Endometrium (tissue), 2 donors: ENCODE measurements around the gene KRTAP5-2.
"Not testable (repeated sequence)": the region's sequence is repeated elsewhere in the genome, so short reads cannot be mapped to it uniquely, and the experiment has no call there.

Experiments
- FAIRE-seq: peaks from 2 replicates; lab custom pipeline; 2012; peaks lifted over from hg19 to GRCh38; lab: Jason Lieb, UNC
- donor health status: control.
- donor health status: control.

The KRTAP5-2 gene

DNA sequence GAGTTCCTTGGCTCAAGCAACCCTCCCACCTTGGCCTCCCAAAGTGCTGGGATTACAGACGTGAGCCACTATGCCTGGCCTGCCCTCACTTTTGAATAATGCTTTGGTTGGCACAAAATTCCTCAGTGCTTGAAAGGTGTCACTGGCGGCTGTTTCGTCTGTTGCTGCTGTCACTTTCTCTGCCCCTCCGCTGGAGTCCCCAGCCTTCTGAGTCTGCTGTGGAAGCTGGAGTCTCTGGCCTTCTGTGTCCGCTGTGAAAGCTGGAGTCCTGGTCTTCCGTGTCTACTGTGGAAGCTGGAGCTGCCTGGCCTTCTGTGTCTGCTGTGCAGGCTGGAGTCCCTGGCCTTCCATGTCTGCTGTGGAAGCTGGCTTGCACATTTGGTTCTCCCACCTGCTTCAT is 8.1 kb downstream of the KRTAP5-2 start:
- no peak for FAIRE-seq

DNA sequence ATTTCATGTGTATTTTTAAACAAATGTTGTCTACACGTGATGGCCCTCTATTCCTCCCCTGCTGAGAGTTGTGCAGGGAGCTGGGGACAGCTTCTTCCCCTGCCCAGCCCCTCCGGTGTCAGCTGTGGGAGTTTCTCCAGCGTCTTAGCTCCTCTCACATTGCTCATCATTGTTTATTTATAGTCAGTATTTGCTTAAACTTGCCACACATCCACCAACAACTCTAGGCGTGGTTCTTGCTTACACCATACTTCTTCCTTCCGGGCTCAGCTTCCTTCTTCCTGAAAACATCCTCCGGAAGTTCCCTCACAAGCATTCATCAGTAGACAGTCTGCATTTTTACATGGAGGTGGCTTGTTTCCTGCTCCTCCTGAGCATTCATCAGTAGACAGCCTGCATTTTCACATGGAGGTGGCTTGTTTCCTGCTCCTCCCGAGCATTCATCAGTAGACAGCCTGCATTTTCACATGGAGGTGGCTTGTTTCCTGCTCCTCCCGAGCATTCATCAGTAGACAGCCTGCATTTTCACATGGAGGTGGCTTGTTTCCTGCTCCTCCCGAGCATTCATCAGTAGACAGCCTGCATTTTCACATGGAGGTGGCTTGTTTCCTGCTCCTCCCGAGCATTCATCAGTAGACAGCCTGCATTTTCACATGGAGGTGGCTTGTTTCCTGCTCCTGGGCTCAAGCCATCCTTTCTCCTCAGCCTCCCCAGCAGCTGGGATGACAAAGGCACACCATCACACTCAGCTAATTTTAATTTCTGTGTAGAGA is 8.7 kb downstream of the KRTAP5-2 start:
- FAIRE-seq: not testable (repeated sequence)

DNA sequence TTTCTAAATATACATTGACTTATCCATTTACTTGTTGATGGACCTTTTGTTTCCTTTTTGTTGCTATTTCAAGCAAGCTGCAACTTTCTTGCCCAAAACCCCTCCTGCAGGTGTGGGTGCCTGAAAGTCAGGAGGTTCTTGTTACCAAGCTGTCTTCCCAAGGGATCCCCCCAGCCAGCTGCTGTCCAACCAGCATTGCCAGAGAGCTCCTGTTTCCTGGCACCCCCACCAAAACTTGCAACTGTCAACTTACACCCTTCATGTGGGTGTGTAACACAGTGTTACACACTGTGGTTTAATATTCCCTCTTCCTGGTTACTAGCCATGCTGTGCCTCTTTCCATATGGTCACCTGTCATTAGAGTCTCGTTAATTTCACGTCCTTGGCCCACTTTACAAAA is 11.4 kb downstream of the KRTAP5-2 start:
- no peak for FAIRE-seq

GRCh38 chr11:1584661-1585370 is 13.3 kb downstream of the KRTAP5-2 start, which contains the start of gene KRTAP5-1:
TSS of gene KRTAP5-1 (minus strand) at chr11:1585283. CDS start at chr11:1585249, 34 bp downstream.
- FAIRE-seq: not testable (repeated sequence)

DNA sequence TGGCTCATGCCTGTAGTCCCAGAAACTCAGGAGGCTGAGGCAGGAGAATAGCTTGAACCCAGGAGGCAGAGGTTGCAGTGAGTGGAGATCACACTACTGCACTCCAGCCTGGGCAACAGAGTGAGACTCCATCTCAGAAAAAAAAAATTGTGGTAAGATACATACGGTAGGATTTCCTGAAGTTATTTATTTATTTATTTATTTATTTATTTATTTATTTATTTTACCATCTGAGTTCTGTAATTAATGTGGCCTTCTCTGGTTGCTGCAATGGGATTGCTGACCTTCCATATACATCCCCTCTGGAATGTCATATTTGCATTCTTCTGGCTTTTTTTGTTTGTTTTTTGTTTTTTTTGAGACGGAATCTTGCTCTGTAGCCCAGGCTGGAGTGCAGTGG is 15.2 kb downstream of the KRTAP5-2 start:
- FAIRE-seq: not testable (repeated sequence)

- FAIRE-seq: no peak
Observed at GRCh38 chr11:1581976-1582375, 16.1 kb downstream of the KRTAP5-2 start.

DNA sequence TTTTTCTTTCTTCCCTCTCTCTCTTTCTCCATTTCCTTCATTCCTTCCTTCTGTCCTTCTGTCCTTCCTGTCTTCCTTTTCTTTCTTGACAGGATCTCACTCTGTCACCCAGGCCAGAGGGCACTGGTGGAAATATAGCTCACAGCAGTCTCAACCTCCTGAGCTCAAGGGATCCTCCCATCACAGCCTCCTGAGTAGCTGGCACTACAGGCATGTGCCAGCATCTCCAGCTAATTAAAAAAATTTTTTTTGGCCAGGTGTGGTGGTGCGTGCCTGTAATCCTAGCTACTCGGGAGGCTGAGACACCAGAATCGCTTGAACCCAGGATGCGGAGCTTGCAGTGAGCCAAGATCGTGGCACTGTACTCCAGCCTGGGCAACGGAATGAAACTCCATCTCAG is 21.3 kb downstream of the KRTAP5-2 start:
- no peak for FAIRE-seq

GRCh38 chr11:1575756-1576155 is 22.3 kb downstream of the KRTAP5-2 start:
- not testable (repeated sequence) for FAIRE-seq

DNA sequence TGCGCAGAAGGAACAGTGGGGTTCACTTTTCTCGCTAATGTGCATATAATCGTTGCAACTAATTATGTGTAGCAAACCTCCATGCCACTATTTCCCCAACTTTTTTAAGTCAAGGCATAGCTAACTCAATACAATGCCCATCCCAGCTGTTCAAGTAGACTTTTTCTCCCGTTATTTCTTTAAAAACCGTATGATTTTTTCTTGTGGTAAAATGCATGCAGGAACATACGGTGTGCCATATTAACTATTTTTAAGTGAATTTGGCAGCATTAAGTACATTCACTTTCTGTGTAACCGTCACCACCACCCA is 23.2 kb downstream of the KRTAP5-2 start:
- FAIRE-seq: no peak

- FAIRE-seq: no peak
Observed at GRCh38 chr11:1574238-1574932, 23.7 kb downstream of the KRTAP5-2 start.

- no peak for FAIRE-seq
Observed at GRCh38 chr11:1573903-1574237, 24.2 kb downstream of the KRTAP5-2 start.

- FAIRE-seq: no peak
Observed at GRCh38 chr11:1573077-1573902, 24.8 kb downstream of the KRTAP5-2 start.

DNA sequence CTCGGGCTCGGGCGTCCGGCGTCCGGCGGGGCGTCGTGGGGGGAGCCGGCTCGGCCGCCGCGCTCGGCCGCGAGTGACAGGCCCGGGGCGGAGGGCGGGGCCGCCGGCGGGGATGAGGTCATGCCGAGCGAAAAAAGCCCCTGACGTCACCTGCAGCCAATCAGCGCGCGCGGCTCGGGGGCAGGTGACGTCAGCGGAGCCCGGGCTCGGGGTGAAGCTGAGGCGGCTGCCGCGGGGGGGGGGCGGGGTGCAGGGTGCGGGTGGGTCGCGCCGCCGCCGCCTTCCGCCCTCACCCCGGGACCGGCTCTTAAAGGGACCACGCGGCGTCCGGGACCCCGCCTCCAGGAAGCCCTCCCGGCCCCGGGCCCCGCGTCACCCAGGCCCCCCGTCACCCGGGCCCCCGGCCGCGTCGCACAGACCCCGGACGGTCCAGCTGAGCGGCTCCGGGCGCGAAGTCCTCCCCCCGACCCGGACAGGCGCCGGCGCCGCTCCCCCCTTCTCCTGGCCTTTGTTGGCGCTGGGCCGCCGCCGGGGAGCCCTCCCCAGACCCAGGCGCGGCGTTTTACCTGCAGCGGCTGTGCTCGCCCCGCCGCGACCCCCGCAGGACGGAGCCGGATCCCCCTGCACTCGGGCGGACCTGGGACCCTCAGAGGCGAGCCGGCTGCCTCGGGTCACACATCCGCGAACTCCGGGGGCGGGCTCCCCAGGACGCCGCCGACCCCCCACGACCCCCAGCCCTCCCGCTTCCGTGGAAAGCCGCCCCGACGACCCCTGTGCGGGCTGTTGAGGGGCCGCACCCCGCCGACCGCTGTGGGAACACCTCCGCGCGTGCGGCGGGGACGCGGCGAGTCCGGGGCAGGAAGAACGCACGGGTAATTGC is 25.7 kb downstream of the KRTAP5-2 start, which contains the start of gene DUSP8:
DUSP8 (minus strand) TSS at position 75 of the 880 bp plus-strand sequence. CDS start 6,445 bp downstream, outside the sequence.
- FAIRE-seq: no peak

GRCh38 chr11:1571760-1572196 is 26.3 kb downstream of the KRTAP5-2 start:
- FAIRE-seq: no peak

GRCh38 chr11:1570896-1571759 is 27.0 kb downstream of the KRTAP5-2 start:
- no peak for FAIRE-seq

GRCh38 chr11:1570531-1570895 is 27.6 kb downstream of the KRTAP5-2 start:
- FAIRE-seq: no peak

- FAIRE-seq: no peak
Observed at GRCh38 chr11:1570001-1570453, 28.1 kb downstream of the KRTAP5-2 start.

DNA sequence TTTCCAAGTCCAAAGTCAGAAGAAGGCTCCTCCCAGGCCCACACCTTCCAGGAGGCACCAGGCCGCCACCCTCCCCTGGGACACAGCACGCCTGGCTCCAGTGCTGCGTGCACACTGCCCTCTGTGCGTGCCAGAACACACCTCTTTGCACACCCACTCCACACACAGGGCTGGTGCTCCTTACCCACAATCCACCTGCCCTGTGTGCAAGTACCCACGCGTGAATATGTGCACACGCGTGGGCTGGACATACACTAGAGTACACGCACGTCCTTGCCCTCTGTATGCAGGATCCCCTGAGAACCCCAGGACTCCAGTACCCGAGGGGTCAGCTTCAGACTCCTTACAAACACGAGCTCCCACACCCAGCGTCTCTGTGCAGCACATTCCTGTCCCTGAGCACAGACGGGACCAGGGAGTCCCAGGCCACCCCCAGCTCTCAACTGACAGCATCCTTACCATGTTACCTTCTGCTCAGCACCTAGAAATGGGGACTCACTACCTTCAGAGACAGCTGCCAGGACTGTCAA is 28.8 kb downstream of the KRTAP5-2 start:
- no peak for FAIRE-seq

DNA sequence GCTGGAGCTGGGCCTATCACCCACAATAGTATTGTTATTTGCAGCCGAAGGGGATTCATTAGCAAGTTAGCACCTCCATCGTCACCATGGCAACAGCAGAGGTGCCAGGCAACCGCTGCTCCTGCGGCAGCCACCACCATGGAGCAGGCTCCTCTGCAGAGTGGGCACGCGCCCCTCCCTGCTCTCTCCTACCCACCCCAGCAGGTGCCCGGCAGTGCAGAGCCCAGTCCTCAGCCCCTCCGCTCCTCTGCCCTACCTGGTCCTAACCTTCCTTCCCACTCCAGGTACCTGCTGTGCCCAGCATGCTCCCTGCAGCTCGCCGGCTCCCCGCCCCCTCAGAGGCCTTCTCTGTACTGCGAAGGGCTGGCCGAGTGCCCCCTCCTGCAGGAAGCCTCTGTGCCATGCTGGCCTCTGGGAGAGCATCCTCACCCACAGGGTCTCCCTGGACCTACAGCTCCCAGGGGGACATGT is 29.6 kb downstream of the KRTAP5-2 start:
- no peak for FAIRE-seq

DNA sequence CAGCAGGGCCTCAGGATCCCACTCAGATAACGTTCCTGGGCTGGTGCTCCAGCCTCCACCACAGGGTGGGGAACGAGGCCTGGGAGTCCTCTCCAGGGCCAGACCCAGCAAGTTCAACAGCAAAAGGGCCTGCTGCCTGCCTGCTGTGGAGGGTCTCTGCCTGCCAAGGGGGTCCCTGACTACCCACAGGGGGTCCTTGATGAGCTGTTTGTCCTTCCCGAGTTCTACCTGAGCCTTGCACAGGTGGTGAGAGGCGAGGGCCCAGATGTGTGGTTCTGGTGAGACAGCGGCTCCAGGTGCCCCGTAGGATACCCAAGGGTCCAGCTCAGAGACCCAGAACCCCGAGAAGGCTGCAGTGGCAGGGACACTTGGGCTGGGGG is 30.4 kb downstream of the KRTAP5-2 start:
- FAIRE-seq: no peak
